WTC11 (cell line): Measurements from ENCODE around the gene CDC20B.

ENCODE experiments used
- NR1H2 ChIP-seq: sonication (generic); formaldehyde crosslinking; IDR thresholded peaks from 2 replicates; pipeline ENCODE4 v1.9.0; 2021; ENCODE audit warnings: mild to moderate bottlenecking, moderate library complexity, missing genetic modification reagents
- NR2C2 ChIP-seq: sonication (generic); formaldehyde crosslinking; IDR thresholded peaks from 2 replicates; pipeline ENCODE4 v1.8.0; 2022; ENCODE audit warnings: mild to moderate bottlenecking, missing genetic modification reagents
- ZNF317 ChIP-seq: sonication (generic); formaldehyde crosslinking; IDR thresholded peaks from 2 replicates; pipeline ENCODE4 v1.8.1; 2023; ENCODE audit warnings: low read depth, mild to moderate bottlenecking, moderate library complexity, missing genetic modification reagents, borderline replicate concordance
- TF ChIP-seq, protein P1 (sequence below): sonication (generic); formaldehyde crosslinking; IDR thresholded peaks from 2 replicates; pipeline ENCODE4 v1.8.1; 2023; ENCODE audit warnings: mild to moderate bottlenecking, missing genetic modification reagents, moderate library complexity
- TF ChIP-seq, protein P2 (sequence below): sonication (generic); formaldehyde crosslinking; IDR thresholded peaks from 2 replicates; pipeline ENCODE4 v1.8.1; 2023; ENCODE audit warnings: mild to moderate bottlenecking, missing genetic modification reagents, borderline replicate concordance

DNA sequence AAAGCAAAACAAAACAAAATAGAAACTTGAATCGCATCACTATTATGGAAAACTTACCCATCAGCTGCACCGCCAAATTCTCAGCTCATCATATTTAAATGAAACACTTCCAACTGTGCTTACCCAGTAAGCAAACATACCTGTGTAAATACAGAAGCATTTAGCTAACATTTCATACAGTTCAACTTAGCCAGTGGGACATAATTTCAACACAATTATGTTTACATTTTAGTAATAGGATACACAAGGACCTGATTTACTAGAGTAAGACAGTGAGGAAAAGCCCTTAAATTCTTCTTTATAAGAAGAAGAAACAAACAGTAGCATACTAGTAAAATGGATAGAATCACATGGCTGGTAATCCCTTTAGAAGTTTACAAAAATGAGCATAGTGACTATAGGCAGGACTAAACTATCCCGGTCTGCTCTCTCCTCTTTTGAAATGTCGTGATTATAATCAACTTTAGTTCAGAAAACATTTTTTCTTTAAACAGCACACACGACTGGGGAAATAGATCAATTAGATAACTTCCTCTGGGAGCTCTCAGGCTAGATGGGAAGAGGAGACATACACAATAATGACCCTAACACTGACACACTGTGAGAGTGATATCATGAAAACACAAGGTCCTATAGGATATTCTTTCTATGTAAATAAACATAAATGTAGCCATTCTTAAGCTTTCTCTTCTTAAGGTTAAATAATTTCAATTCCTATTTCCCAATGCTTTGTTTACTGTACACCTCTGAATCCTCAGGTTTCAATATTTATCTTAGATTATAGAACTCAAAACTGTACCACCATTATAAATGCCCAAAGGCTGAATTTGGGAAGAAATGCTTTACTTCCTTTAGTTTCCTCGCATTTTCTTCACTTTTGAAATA lies 15.9 kb upstream of the CDC20B start:
- TF ChIP-seq ZNF317 (CRISPR knock-in tag) (no peak), NR2C2 (CRISPR knock-in tag) (no peak), NR1H2 (no peak)
- TF ChIP-seq, protein P1, sequence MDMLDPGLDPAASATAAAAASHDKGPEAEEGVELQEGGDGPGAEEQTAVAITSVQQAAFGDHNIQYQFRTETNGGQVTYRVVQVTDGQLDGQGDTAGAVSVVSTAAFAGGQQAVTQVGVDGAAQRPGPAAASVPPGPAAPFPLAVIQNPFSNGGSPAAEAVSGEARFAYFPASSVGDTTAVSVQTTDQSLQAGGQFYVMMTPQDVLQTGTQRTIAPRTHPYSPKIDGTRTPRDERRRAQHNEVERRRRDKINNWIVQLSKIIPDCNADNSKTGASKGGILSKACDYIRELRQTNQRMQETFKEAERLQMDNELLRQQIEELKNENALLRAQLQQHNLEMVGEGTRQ (CRISPR knock-in tag), result no peak
- TF ChIP-seq, protein P2, sequence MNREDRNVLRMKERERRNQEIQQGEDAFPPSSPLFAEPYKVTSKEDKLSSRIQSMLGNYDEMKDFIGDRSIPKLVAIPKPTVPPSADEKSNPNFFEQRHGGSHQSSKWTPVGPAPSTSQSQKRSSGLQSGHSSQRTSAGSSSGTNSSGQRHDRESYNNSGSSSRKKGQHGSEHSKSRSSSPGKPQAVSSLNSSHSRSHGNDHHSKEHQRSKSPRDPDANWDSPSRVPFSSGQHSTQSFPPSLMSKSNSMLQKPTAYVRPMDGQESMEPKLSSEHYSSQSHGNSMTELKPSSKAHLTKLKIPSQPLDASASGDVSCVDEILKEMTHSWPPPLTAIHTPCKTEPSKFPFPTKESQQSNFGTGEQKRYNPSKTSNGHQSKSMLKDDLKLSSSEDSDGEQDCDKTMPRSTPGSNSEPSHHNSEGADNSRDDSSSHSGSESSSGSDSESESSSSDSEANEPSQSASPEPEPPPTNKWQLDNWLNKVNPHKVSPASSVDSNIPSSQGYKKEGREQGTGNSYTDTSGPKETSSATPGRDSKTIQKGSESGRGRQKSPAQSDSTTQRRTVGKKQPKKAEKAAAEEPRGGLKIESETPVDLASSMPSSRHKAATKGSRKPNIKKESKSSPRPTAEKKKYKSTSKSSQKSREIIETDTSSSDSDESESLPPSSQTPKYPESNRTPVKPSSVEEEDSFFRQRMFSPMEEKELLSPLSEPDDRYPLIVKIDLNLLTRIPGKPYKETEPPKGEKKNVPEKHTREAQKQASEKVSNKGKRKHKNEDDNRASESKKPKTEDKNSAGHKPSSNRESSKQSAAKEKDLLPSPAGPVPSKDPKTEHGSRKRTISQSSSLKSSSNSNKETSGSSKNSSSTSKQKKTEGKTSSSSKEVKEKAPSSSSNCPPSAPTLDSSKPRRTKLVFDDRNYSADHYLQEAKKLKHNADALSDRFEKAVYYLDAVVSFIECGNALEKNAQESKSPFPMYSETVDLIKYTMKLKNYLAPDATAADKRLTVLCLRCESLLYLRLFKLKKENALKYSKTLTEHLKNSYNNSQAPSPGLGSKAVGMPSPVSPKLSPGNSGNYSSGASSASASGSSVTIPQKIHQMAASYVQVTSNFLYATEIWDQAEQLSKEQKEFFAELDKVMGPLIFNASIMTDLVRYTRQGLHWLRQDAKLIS (CRISPR knock-in tag), result no peak
